Measurements from ENCODE around the gene SPOCK3.

Gene SPOCK3

DNA sequence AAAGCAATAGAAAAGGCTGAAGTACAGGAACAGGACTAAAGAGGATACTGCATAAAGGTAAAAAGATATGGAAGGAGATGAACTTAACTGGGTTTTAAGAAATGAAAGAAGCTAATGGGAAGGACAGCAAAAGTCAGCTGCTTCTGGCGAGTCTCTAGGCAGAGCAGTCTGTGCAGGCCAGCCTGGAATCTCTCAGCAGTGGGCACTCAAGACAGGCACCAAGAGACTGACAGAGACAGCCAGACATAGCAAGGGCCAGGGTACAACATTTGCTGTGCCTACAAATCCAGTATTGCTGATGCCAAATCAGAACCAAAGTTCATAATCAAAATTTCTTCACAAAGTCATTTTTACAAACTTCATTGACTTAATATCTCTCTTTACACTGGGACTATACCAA is 62.4 kb downstream of the SPOCK3 start:
- DNase-seq, result no peak

DNA sequence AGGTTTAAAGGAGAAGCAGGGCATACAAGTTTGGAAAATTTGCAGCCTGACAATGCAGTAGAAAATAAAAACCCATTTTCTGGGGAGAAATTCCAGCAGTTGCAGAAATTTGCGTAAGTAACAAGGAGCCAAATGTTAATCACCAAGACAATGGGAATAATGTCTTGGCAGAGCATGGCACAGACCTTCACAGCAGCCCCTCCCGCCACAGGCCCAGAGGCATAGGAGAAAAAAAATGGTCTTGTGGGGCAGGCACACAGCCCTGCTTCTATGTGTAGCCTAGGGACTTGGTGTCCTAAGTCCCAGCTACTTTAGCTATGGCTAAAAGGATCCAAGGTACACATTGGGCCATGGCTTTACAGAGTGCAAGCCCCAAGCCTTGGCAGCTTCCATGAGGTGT is 65.7 kb downstream of the SPOCK3 start:
- DNase-seq, result no peak

DNA sequence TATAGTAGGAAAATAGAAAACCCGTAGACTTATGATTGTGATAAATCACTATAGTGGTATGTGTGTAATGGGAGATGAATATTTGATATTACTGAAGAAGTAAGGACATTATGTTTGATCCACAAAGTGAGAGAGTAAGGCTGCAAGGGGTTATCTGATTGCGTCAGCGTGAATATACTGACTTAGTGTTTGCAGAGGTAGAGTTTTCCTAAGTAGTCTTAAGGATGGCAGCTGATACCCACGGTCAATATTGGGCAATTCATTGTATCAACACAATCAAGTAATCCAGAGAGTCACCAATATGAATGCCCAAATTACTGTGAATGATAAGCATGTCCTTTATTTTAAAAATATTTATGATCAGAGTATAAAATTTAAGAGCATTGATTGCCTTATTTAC is 83.7 kb downstream of the SPOCK3 start:
- DNase-seq, result no peak

DNA sequence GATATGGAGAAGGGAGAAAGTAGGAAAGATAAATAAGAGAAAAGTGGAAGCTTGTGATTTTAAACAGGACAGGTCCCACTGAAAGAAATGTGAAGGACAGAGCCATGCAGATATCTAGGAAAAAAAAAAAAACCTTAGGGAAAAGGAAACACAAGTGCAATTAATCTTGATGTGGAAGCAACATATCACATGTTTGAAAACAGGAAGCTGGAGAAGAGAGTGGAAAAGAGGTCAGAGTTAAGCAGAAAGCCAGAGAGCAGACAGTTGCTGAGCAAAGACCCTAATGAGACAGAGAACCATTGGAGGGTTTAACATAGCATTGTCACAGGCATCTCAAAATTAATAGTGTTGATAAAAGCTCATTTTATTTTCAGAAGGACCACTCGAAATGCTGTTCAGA is 89.7 kb downstream of the SPOCK3 start:
- DNase-seq, result no peak

GRCh38 chr4:167143018-167143417 is 91.3 kb downstream of the SPOCK3 start:
- no peak for DNase-seq

- DNase-seq, result no peak
Observed at GRCh38 chr4:167136270-167136669, 98.0 kb downstream of the SPOCK3 start.

- no peak for DNase-seq
Observed at GRCh38 chr4:167129146-167129545, 105.1 kb downstream of the SPOCK3 start.

GRCh38 chr4:167119392-167119791 is 114.9 kb downstream of the SPOCK3 start:
- DNase-seq, result no peak

GRCh38 chr4:167117273-167117672 is 117.0 kb downstream of the SPOCK3 start:
- DNase-seq, result no peak

DNA sequence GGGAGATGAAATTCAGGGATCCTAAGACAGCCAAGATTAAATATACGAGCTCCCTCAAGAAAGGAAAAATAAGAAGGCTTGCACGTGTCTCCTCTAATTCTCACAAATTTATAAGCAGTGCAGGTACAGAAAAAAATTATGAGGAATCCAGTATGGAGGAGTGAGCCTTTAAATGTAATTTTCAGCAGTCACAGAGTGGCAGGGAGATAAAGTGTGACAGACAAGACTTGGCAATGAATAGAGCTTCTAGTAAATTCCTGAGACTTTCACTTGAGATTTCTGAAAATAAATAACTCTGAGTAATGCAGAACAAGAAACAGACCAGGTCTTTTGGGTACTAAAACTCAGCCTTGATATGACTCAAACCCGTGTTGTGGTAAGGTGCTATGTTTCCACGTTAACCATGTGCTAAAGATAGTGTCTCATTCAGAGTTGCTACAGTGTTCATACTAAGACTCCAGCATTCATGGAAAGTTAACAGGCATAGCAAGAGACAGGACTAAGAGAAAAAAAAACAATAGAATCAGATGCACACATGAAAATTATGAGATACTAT is 119.8 kb downstream of the SPOCK3 start:
- no peak for DNase-seq

DNA sequence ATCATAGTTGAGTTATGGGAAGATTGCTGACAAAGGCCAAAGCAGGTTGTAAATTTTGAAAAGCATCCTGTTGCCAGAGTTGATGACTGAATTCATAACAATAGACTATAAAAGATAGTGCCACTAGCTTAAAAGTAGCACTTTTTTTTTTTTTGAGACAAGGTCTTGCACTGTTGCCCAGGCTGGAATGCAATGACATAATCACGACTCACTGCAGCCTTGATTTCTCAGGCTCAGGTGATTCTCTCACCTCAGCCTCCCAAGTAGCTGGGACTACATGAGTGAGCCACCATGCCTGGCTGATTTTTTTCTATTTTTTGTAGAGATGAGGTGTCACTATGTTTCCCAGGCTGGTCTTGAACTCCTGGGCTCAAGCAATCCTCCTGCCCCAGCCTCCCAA is 122.7 kb downstream of the SPOCK3 start:
- DNase-seq, result no peak

- no peak for DNase-seq
Observed at GRCh38 chr4:167111092-167111491, 123.2 kb downstream of the SPOCK3 start.

- no peak for DNase-seq
Observed at GRCh38 chr4:167109859-167110258, 124.4 kb downstream of the SPOCK3 start.

GRCh38 chr4:167105857-167106256 is 128.4 kb downstream of the SPOCK3 start:
- DNase-seq, result no peak

DNA sequence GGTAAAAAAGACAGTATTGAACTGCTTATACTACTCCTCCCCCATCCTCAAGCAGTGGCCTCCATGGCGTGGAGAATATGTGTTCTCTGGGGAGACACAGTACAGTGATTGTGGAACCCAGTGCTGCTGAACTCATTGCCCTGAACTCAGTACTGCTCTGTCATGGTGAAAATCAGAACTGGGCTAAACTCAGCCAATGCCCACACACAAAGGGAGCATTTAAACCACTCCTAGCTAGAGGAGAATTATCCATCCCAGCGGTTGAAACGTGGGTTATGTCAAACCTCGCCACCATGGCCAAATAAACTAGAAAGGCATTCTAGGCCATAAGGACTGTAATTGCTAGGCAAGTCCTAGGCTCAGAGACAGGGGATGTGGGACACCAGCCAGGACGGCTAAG is 131.8 kb downstream of the SPOCK3 start:
- DNase-seq, result no peak

GRCh38 chr4:167101035-167101434 is 133.3 kb downstream of the SPOCK3 start:
- no peak for DNase-seq

- no peak for DNase-seq
Observed at GRCh38 chr4:167100120-167100519, 134.2 kb downstream of the SPOCK3 start.

GRCh38 chr4:167088115-167088514 is 146.2 kb downstream of the SPOCK3 start:
- DNase-seq, result no peak

- no peak for DNase-seq
Observed at GRCh38 chr4:167084321-167084720, 150.0 kb downstream of the SPOCK3 start.

DNA sequence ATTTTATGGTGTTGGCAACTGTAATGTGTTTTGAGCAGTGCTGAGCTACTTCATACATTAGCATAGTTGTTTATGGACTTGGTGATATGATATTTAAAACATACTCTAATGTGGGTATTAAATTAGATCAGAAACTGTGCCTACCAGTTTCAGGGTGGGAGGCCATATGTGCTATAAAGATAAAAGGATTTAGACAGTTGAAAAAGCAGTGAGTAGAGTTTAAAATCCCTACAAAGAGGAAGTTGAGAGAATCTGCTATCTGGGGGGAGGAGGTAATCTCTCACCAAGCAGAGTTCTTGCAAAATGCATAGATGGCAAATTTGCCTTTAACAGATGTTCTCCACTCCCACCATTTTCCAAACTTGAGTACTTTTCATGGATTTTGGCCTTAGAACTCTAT is 154.5 kb downstream of the SPOCK3 start:
- no peak for DNase-seq

DNA sequence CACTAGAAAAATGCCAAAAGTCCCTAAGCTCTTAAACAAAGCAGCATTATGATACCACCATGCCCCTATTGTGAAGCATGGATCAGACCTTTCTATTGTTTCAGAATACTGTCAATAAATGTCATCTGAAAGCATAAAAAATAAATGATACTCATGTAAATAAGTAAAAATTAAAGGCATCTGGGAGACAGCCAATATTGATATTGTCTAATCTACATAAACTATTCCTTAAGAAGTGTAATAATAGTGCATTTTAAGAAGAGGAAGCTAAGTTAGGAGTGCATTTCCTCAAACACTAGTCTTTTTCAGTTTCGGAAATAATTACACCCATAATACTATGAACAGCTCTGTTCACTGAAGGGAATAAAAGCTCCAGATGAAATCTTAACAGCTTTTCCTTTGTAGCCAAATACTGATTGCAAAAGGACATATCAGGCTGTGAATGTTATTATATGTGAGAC is 181.6 kb downstream of the SPOCK3 start:
- DNase-seq, result no peak

GRCh38 chr4:167049257-167049656 is 185.0 kb downstream of the SPOCK3 start:
- no peak for DNase-seq

DNA sequence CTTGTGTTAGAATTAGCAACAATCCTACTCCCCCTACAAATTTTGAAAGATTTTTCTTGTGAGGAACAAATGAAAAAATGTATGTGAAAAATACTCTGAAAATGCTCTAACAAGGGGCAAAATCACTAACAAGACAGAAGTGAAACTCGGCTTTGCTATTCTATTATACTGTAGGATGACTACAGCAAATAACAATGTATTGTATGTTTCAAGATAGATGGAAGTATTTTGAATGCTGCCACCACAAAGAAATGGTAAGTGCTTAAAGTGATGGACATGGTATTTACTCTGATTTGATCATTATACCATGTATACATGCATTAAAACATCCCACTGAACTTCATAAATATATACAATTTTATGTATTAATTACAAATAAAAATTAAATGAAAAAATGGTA is 192.8 kb downstream of the SPOCK3 start:
- DNase-seq, result no peak

DNA sequence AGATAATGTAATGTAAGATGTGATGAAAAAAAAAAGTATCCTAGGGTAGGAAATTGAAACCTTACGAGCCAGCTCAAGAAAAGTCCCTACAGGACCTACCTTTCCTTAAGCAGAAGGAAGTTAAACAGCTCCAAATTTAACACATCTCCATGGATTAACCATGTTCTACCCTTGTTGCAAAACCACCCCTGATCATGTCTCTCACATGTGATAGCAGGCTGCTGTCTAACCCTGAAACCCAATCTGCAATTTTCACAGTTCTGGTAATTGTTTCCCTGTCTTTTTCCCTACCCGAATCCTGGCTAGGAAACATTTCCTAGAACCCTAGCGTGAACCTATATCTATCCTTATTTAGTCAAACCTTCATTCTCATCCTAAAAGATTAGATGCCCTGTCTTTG is 198.9 kb downstream of the SPOCK3 start:
- no peak for DNase-seq

DNA sequence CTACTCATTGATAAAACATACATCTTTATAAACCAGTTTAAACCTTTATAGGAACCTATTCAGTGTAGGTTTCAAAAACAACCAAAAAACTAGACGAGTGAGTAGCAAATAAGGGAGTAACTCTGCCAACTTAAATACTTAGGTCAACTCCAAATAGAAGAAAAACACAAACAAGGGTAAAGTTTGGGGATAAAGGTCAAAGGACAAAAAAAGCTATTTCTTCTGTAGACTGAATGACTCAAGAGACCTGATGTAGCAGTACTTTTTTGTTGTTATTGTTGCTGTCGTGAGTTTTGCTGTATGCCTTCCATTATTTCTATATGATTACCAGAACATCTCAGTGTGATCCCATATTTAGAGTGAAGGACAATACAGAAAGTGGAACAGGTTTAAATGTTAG is 199.3 kb downstream of the SPOCK3 start:
- no peak for DNase-seq

DNA sequence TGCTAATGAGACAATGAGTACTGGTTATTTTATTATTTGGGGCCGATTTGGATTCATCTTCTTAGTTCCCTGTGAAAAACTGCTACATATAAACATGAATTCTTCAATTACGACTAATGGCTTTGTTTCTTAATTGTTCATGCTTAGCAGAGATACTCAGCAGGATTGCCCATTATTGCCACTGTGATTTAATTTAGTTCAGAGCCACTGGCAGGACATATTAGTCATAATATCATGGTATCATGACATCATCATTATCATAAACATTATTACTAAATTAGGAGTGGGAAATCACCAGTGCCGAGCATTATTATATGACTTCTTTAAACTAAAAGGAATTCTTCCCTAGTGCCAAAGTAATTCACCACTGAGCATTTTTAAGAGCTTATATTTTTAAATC is 201.4 kb downstream of the SPOCK3 start:
- DNase-seq, result no peak
